GM18526 (cell line): ENCODE data around the gene WWOX.

ENCODE experiments used
- POLR2A ChIP-seq: IDR thresholded peaks from 3 replicates; pipeline ENCODE4 v1.6.1; 2011; ENCODE audit not compliant: insufficient read length; ENCODE audit errors: extremely low read depth

WWOX gene

GRCh38 chr16:78452025-78452555 is 352.6 kb downstream of the WWOX start:
- no peak for TF ChIP-seq POLR2A

DNA sequence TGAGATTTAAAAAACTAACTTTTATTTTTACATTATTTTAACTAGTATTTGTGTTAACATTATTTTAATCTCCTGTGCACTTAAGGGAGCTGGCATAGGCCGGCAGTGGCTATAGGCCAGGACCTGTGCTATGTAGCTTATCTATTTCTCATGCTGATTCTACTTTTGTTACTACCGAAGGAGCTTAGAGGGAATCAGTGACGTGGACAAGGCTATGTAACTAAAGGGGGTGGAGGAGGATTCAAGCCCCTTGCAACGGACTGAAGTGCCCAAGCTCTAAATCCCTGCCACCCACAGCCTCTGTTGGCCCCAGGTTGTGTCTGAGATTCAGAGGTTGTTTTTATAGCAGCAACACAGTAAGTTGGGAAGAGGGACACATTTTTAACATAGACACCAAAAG is 356.4 kb downstream of the WWOX start:
- TF ChIP-seq POLR2A: no peak

- no peak for TF ChIP-seq POLR2A
Observed at GRCh38 chr16:78458588-78458987, 359.1 kb downstream of the WWOX start.

DNA sequence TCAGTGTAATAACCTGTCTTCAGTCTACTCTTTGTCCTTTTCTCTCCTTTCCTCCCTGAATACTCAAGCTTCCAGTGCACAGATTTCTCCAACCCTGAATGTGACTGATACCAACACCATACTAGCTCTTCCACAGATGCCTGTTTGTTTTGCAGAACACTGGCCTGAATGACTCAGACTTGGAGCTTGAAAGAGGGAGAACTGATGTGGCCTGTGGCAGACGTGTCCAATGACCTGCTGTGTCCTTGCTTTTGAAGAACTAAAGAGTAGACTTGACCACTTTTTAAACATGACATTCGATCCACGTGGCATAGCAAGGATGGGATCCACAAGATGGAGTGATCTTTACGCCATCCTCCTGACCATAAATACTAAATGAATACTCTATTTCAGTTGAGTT is 361.0 kb downstream of the WWOX start:
- no peak for TF ChIP-seq POLR2A

GRCh38 chr16:78461087-78461486 is 361.6 kb downstream of the WWOX start:
- TF ChIP-seq POLR2A: no peak

GRCh38 chr16:78461496-78462287 is 362.2 kb downstream of the WWOX start:
- TF ChIP-seq POLR2A: no peak

GRCh38 chr16:78462288-78463208 is 363.1 kb downstream of the WWOX start:
- TF ChIP-seq POLR2A: no peak

- TF ChIP-seq POLR2A: no peak
Observed at GRCh38 chr16:78463591-78463990, 364.1 kb downstream of the WWOX start.

GRCh38 chr16:78464833-78465232 is 365.4 kb downstream of the WWOX start:
- no peak for TF ChIP-seq POLR2A

DNA sequence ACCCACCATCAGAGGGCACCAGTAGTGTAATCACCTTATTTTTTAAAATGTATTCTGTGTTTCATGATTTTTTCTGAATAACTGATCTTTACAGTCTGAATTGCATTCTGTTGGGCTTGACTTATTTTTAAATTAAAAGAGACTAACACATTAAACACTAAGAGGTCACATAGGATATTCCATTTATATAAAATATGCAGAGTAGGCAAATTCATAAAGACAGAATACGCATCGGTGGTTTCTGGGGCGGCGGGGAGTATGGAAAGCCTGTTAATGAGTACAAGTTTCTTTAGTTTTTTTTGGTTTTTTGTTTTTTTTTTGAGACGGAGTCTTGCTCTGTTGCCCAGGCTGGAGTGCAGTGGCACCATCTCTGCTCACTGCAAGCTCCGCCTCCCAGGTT is 366.3 kb downstream of the WWOX start:
- TF ChIP-seq POLR2A: no peak

- no peak for TF ChIP-seq POLR2A
Observed at GRCh38 chr16:78469787-78470186, 370.3 kb downstream of the WWOX start.

DNA sequence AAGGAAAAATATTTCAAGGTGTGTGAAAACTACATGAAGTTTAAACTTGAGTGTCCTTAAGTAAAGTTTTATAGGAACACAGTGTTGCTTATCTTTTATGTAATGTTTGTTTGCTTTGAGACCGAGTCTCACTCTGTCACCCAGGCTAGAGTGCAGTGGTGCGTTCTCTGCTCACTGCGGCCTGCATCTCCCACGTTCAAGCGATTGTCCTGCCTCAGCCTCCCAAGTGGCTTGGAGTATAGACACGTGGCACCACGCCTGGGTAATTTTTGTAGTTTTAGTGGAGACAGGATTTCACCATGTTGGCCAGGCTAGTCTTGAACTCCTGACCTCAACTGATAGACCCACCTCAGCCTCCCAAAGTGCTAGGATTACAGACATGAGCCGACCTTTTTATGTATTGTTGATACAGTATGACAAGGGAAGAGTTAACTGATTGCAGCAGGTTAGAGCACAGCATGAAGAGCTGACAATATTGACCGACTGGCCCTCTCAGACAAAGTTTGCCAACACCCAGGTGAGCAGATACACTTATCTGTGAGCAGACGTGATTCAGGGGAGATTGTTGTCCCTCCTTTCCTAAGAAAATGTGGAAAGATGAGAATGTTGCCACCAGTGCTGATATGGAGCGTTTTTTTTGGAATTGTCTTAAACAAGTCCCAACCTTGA is 373.7 kb downstream of the WWOX start:
- TF ChIP-seq POLR2A: no peak

DNA sequence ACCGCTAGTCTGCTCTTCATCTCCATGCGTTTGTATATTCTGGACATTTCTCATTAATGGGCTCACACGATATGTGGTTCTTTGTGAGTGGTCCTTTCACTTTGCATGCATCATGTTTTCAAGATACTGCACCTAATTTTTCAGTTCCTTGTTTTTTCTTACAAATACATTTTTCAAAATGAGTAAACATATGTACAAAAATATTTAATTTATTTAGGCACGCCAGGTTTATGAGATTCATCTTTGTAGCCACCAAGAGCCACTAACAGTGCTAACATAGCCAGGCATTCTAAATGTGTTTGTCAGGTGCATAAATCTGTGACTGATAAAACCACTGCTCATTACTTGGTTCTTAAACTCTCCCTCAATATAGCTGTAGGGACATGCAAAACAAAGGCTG is 375.3 kb downstream of the WWOX start:
- no peak for TF ChIP-seq POLR2A

- no peak for TF ChIP-seq POLR2A
Observed at GRCh38 chr16:78476615-78477014, 377.2 kb downstream of the WWOX start.

- TF ChIP-seq POLR2A: no peak
Observed at GRCh38 chr16:78478267-78478861, 378.9 kb downstream of the WWOX start.

- TF ChIP-seq POLR2A: no peak
Observed at GRCh38 chr16:78479723-78480122, 380.3 kb downstream of the WWOX start.

DNA sequence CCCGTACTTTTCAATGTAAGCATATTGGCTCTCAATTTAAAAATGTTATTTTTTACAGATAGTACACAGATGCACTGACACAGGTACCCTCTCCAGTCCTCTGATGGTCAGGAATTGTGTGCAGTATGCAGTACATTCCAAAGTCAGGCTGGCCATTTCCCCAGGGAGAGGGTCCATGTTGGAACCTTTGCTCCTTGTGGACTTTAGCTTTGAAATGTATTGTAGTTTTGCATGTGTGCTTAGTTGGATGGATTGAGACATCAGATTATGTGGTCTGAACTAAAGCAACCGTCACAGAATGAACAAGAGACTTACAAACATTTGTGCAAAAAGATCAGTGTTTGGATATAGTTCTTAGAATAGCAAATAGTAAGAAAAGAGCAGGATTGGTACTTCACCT is 381.1 kb downstream of the WWOX start:
- TF ChIP-seq POLR2A: no peak
